ENCODE data around the gene PLA2G7. TPM values are rescaled to one million over a fixed set of nuclear protein-coding genes. Genes with fewer than 3 reads are reported as not detected.

The PLA2G7 gene
- polyA plus RNA-seq, 1 donor from 2014 or later: 0.35 TPM

DNA sequence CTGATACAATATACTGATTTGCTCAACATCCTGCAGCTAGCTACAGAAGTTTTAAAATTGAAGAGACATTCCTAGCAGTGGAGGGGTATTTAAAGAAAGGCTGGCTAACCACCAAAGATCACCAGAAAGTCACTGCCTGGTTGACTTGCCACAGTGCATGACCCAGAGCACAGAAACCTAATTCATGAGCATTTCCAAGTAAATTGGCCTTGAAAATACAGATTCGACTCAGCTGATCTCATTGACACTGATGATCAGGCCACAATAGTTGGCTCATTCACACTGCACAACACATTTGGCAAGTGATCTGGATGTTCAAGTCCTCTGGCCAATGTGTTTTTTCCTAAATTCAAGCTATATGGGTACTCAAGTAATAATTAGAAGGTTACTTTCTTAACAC, 60.8 kb downstream of the PLA2G7 start:
- Histone ChIP-seq H3K9me3 (ENCODE audit: low read length) (no peaks in the 10 kb centered on the region), H3K79me2 (replicated peaks; ENCODE audit: insufficient read depth, low read length) (no peaks in the 10 kb centered on the region), H4K20me1 (ENCODE audit: insufficient read depth) (no peaks in the 10 kb centered on the region), H3K27me3 (ENCODE audit: insufficient read depth, low read depth, low read length) (no peaks in the 10 kb centered on the region), H3K36me3 (ENCODE audit: insufficient read depth, low read length) (no peaks in the 10 kb centered on the region), H3K27ac (ENCODE audit: low read length) (no peak overlapping the region), H3K9me2 (ENCODE audit: insufficient read depth, low read length) (no peaks in the 10 kb centered on the region), H3K4me3 (ENCODE audit: low read length) (no peak overlapping the region), H3F3A (ENCODE audit: insufficient read depth, low read length, poor library complexity, severe bottlenecking) (no peaks in the 10 kb centered on the region), H2AFZ (ENCODE audit: low read depth, low read length) (no peak overlapping the region), H3K9ac (ENCODE audit: low read length) (no peak overlapping the region), H3K4me2 (ENCODE audit: low read length) (no peak overlapping the region)
- no peak for TF ChIP-seq POLR2AphosphoS5 (IDR thresholded peaks at IDR 0.05)
- TF ChIP-seq EP300 (conservative IDR thresholded peaks at IDR 0.05; ENCODE audit: poor library complexity, severe bottlenecking): no peak
- no peak for TF ChIP-seq SMC3 (conservative IDR thresholded peaks at IDR 0.05; ENCODE audit: poor library complexity)
- TF ChIP-seq, protein P1, sequence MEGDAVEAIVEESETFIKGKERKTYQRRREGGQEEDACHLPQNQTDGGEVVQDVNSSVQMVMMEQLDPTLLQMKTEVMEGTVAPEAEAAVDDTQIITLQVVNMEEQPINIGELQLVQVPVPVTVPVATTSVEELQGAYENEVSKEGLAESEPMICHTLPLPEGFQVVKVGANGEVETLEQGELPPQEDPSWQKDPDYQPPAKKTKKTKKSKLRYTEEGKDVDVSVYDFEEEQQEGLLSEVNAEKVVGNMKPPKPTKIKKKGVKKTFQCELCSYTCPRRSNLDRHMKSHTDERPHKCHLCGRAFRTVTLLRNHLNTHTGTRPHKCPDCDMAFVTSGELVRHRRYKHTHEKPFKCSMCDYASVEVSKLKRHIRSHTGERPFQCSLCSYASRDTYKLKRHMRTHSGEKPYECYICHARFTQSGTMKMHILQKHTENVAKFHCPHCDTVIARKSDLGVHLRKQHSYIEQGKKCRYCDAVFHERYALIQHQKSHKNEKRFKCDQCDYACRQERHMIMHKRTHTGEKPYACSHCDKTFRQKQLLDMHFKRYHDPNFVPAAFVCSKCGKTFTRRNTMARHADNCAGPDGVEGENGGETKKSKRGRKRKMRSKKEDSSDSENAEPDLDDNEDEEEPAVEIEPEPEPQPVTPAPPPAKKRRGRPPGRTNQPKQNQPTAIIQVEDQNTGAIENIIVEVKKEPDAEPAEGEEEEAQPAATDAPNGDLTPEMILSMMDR (IDR thresholded peaks at IDR 0.05; ENCODE audit: poor library complexity, severe bottlenecking): no peak
- no peak for TF ChIP-seq MXI1 (conservative IDR thresholded peaks at IDR 0.05; ENCODE audit: poor library complexity, severe bottlenecking)
- no peak for TF ChIP-seq RAD21 (conservative IDR thresholded peaks at IDR 0.05)
- TF ChIP-seq EZH2 (IDR thresholded peaks at IDR 0.05; ENCODE audit: borderline replicate concordance, insufficient read depth, low read length, poor library complexity, severe bottlenecking): no peak
- no peak for TF ChIP-seq TAF1 (IDR thresholded peaks at IDR 0.05; ENCODE audit: low read depth)
- TF ChIP-seq, protein P2, sequence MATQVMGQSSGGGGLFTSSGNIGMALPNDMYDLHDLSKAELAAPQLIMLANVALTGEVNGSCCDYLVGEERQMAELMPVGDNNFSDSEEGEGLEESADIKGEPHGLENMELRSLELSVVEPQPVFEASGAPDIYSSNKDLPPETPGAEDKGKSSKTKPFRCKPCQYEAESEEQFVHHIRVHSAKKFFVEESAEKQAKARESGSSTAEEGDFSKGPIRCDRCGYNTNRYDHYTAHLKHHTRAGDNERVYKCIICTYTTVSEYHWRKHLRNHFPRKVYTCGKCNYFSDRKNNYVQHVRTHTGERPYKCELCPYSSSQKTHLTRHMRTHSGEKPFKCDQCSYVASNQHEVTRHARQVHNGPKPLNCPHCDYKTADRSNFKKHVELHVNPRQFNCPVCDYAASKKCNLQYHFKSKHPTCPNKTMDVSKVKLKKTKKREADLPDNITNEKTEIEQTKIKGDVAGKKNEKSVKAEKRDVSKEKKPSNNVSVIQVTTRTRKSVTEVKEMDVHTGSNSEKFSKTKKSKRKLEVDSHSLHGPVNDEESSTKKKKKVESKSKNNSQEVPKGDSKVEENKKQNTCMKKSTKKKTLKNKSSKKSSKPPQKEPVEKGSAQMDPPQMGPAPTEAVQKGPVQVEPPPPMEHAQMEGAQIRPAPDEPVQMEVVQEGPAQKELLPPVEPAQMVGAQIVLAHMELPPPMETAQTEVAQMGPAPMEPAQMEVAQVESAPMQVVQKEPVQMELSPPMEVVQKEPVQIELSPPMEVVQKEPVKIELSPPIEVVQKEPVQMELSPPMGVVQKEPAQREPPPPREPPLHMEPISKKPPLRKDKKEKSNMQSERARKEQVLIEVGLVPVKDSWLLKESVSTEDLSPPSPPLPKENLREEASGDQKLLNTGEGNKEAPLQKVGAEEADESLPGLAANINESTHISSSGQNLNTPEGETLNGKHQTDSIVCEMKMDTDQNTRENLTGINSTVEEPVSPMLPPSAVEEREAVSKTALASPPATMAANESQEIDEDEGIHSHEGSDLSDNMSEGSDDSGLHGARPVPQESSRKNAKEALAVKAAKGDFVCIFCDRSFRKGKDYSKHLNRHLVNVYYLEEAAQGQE (IDR thresholded peaks at IDR 0.05; ENCODE audit: borderline replicate concordance): no peak

DNA sequence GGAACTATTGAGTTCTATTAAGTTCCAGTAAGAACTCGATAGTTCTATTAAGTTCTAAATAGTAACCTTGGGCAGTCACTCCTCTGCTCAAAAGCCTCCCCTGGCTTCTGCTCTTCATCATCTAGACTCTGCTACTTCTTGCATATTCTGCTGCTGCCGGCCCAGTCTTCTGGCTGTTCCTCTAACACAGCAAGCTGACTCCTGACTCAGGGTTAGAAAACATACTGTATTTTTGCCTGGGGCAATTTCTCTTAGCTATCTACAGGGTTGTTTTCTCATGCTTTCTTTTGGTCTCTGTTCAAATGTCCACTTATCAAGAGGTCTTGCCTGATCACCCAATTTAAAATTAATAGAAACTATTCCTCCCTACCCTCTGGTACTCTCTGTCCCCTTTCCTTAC, 67.8 kb downstream of the PLA2G7 start:
- Histone ChIP-seq H3K27ac (ENCODE audit: low read length) (no peak overlapping the region), H2AFZ (ENCODE audit: low read depth, low read length) (no peak overlapping the region), H3K27me3 (ENCODE audit: insufficient read depth, low read depth, low read length) (no peaks in the 10 kb centered on the region), H3K9ac (ENCODE audit: low read length) (no peak overlapping the region), H3K9me3 (ENCODE audit: low read length) (no peaks in the 10 kb centered on the region), H3K4me2 (ENCODE audit: low read length) (no peak overlapping the region), H3K4me3 (ENCODE audit: low read length) (no peak overlapping the region), H3K9me2 (ENCODE audit: insufficient read depth, low read length) (no peaks in the 10 kb centered on the region), H3F3A (ENCODE audit: insufficient read depth, low read length, poor library complexity, severe bottlenecking) (no peaks in the 10 kb centered on the region), H4K20me1 (ENCODE audit: insufficient read depth) (no peaks in the 10 kb centered on the region), H3K36me3 (ENCODE audit: insufficient read depth, low read length) (no peaks in the 10 kb centered on the region), H3K79me2 (replicated peaks; ENCODE audit: insufficient read depth, low read length) (no peaks in the 10 kb centered on the region)
- TF ChIP-seq TAF1 (IDR thresholded peaks at IDR 0.05; ENCODE audit: low read depth): no peak
- TF ChIP-seq, protein P2 (IDR thresholded peaks at IDR 0.05; ENCODE audit: borderline replicate concordance): no peak

Measured in neural cell (in vitro differentiated cells).